HL-60 (cell line): ENCODE measurements around the gene HMG20A.

Experiments used
- DNase-seq, 2 experiments: peaks; one replicate each; pipeline ENCODE4 v3.0.0-alpha.2; 2010 to 2020; ENCODE audit warnings: low read depth in 1 of 2, low spot score in 1 of 2
- H3K27ac ChIP-seq: fragments of 250-450 bp; sonication (Bioruptor Pico); replicated peaks from 2 replicates; pipeline ENCODE4 v1.5.1; 2020; ENCODE audit warnings: mild to moderate bottlenecking, moderate library complexity
- H3K27me3 ChIP-seq: fragments of 250-450 bp; sonication (Bioruptor Pico); 2 replicates; pipeline ENCODE4 v1.5.1; 2021; ENCODE audit warnings: mild to moderate bottlenecking, moderate library complexity; ENCODE audit not compliant: insufficient read depth, poor library complexity, severe bottlenecking
- H3K4me3 ChIP-seq: replicated peaks from 2 replicates; pipeline ENCODE4 v1.5.1; 2011; ENCODE audit warnings: mild to moderate bottlenecking, control low read depth, low read length; ENCODE audit not compliant: insufficient read depth
- GABPA ChIP-seq: IDR thresholded peaks from 2 replicates; pipeline ENCODE4 v1.6.1; 2012; ENCODE audit warnings: low read depth
- POLR2AphosphoS5 ChIP-seq: IDR thresholded peaks from 2 replicates; pipeline ENCODE4 v1.6.1; 2012; ENCODE audit warnings: low read depth
- SPI1 ChIP-seq: IDR thresholded peaks from 2 replicates; pipeline ENCODE4 v1.6.1; 2012; ENCODE audit warnings: low read depth, mild to moderate bottlenecking, borderline replicate concordance
- TF ChIP-seq, protein P1 (sequence below): IDR thresholded peaks from one replicate; pipeline ENCODE4 v1.5.1; 2011; ENCODE audit warnings: low read length, control low read depth, inconsistent platforms; ENCODE audit not compliant: insufficient read depth
- TF ChIP-seq, protein P2 (sequence below): IDR thresholded peaks from 2 replicates; pipeline ENCODE4 v1.6.1; 2012; ENCODE audit warnings: low read depth; ENCODE audit not compliant: insufficient replicate concordance

The HMG20A gene

DNA sequence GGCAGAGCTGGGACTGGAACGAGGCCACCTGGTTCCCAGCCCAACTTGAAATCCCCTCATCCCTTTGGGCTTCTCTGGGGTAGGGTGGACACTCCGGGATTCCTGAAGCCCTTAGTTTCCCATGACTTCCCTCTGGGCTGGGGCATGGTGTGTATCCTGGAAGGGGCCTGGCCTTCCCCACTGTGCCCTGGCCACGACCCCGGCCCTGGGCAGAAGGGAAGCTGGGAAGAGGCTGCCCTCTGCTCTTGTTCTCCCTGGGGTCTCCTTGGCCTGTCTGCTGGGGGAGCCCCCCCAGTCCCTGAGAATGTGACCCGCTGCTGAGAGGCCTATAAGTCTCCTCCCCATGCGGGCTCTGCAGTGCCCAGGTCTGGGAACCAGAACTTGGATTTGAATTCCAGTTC is 107.1 kb downstream of the HMG20A start:
- H3K27ac ChIP-seq = no peak overlapping the region
- no peak for DNase-seq
- no peak overlapping the region for H3K4me3 ChIP-seq
- TF ChIP-seq SPI1 = no peak
- TF ChIP-seq, protein P1, sequence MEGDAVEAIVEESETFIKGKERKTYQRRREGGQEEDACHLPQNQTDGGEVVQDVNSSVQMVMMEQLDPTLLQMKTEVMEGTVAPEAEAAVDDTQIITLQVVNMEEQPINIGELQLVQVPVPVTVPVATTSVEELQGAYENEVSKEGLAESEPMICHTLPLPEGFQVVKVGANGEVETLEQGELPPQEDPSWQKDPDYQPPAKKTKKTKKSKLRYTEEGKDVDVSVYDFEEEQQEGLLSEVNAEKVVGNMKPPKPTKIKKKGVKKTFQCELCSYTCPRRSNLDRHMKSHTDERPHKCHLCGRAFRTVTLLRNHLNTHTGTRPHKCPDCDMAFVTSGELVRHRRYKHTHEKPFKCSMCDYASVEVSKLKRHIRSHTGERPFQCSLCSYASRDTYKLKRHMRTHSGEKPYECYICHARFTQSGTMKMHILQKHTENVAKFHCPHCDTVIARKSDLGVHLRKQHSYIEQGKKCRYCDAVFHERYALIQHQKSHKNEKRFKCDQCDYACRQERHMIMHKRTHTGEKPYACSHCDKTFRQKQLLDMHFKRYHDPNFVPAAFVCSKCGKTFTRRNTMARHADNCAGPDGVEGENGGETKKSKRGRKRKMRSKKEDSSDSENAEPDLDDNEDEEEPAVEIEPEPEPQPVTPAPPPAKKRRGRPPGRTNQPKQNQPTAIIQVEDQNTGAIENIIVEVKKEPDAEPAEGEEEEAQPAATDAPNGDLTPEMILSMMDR = no peak
- TF ChIP-seq, protein P2, sequence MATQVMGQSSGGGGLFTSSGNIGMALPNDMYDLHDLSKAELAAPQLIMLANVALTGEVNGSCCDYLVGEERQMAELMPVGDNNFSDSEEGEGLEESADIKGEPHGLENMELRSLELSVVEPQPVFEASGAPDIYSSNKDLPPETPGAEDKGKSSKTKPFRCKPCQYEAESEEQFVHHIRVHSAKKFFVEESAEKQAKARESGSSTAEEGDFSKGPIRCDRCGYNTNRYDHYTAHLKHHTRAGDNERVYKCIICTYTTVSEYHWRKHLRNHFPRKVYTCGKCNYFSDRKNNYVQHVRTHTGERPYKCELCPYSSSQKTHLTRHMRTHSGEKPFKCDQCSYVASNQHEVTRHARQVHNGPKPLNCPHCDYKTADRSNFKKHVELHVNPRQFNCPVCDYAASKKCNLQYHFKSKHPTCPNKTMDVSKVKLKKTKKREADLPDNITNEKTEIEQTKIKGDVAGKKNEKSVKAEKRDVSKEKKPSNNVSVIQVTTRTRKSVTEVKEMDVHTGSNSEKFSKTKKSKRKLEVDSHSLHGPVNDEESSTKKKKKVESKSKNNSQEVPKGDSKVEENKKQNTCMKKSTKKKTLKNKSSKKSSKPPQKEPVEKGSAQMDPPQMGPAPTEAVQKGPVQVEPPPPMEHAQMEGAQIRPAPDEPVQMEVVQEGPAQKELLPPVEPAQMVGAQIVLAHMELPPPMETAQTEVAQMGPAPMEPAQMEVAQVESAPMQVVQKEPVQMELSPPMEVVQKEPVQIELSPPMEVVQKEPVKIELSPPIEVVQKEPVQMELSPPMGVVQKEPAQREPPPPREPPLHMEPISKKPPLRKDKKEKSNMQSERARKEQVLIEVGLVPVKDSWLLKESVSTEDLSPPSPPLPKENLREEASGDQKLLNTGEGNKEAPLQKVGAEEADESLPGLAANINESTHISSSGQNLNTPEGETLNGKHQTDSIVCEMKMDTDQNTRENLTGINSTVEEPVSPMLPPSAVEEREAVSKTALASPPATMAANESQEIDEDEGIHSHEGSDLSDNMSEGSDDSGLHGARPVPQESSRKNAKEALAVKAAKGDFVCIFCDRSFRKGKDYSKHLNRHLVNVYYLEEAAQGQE = no peak
- no peak for TF ChIP-seq GABPA
- TF ChIP-seq POLR2AphosphoS5 = no peak
- no peaks in the 10 kb centered on the region for H3K27me3 ChIP-seq

DNA sequence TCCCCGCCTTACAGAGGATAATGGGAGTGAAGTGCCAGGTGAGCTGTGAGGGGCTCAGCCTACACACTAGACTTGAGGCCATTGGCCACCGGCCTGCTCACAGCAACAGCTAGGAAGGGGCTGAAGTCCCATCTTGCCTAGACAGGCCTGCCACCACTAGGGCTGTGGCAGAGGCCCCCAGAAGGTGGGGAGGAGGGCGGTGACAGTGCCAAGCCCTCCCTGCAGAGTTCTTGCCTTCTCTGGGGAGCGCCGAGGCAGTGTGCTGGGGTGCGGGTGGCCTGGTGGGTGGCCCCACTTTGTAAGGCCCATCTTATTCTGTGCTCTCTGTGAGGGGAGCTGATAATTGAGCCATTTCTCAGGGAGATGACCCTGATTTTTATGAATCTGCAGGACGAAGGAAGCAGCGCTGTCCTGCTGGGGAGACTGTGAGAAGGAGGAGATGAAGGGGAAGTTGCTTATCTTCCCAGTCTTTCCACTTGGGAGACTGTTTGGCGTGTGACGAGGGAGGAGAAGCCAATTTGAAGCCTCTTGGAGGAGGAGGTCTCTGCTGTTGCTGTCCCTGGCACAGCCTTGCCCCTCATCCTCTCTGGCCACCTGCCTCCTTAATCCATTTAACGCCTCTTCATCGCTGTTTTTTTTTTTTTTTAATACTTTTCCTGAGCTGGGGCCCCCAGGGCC is 107.7 kb downstream of the HMG20A start:
- no peak overlapping the region for H3K4me3 ChIP-seq
- no peaks in the 10 kb centered on the region for H3K27me3 ChIP-seq
- no peak for DNase-seq
- no peak for TF ChIP-seq SPI1
- TF ChIP-seq, protein P1 = no peak
- no peak for TF ChIP-seq POLR2AphosphoS5
- TF ChIP-seq GABPA = no peak
- TF ChIP-seq, protein P2 = no peak
- H3K27ac ChIP-seq = no peak overlapping the region

DNA sequence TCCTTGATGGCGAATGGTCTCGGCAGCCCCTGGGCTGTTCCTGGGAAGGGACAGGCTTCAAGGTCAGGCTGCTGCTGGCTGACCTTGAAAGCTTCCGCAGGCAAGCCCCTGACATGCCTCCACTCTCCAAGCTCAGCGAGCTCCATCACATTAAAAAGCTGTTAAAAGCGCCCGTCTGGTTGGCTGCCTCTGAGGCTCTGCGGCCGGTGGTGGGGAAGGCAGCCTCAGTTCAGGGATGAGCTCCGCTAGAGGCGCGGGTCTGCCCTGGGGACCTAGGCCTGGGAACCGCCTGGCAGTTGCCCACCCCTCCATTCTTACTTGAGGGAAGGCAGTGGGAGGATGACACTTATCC is 108.3 kb downstream of the HMG20A start:
- no peaks in the 10 kb centered on the region for H3K27me3 ChIP-seq
- no peak overlapping the region for H3K4me3 ChIP-seq
- no peak overlapping the region for H3K27ac ChIP-seq
- TF ChIP-seq, protein P2 = no peak
- TF ChIP-seq, protein P1 = no peak
- TF ChIP-seq SPI1 (no peak), GABPA (no peak), POLR2AphosphoS5 (no peak)
- no peak for DNase-seq
